GM21367 (cell line): ENCODE measurements around the gene TNNC1.

Source experiments
- ATAC-seq: cut with Tn5 transposase; IDR thresholded peaks from one replicate; pipeline ENCODE4 v1.9.1; 2021; ENCODE audit not compliant: unreplicated experiment

Gene TNNC1

GRCh38 chr3:52453496-52454249 lies at the start of gene TNNC1:
TNNC1 (minus strand) TSS chr3:52454041; CDS start chr3:52454015, 26 bp downstream.
- no peak for ATAC-seq

GRCh38 chr3:52502808-52503350 lies 49.0 kb upstream of the TNNC1 start:
- ATAC-seq, result no peak

GRCh38 chr3:52502001-52502400 lies 48.2 kb upstream of the TNNC1 start:
- no peak for ATAC-seq

GRCh38 chr3:52501046-52501445 lies 47.2 kb upstream of the TNNC1 start:
- no peak for ATAC-seq

- ATAC-seq, result no peak
Observed at GRCh38 chr3:52498137-52499054, 44.6 kb upstream of the TNNC1 start.

GRCh38 chr3:52495777-52496602 lies 42.1 kb upstream of the TNNC1 start:
- ATAC-seq, result no peak

- no peak for ATAC-seq
Observed at GRCh38 chr3:52494886-52495495, 41.1 kb upstream of the TNNC1 start, which contains the start of gene STAB1. STAB1 (plus strand) TSS chr3:52495338; CDS start chr3:52495414, 76 bp downstream.

GRCh38 chr3:52494445-52494844 lies 40.6 kb upstream of the TNNC1 start:
- no peak for ATAC-seq

GRCh38 chr3:52493232-52494017 lies 39.6 kb upstream of the TNNC1 start:
- no peak for ATAC-seq

- ATAC-seq, result no peak
Observed at GRCh38 chr3:52492059-52492458, 38.2 kb upstream of the TNNC1 start.

GRCh38 chr3:52490939-52491526 lies 37.2 kb upstream of the TNNC1 start:
- no peak for ATAC-seq

GRCh38 chr3:52490035-52490938 lies 36.4 kb upstream of the TNNC1 start:
- no peak for ATAC-seq

GRCh38 chr3:52489453-52489852 lies 35.6 kb upstream of the TNNC1 start:
- ATAC-seq, result no peak

- ATAC-seq, result no peak
Observed at GRCh38 chr3:52488746-52489145, 34.9 kb upstream of the TNNC1 start.

GRCh38 chr3:52487788-52488691 lies 34.2 kb upstream of the TNNC1 start:
- no peak for ATAC-seq

GRCh38 chr3:52487050-52487787 lies 33.4 kb upstream of the TNNC1 start:
- ATAC-seq, result no peak
